Measurements from ENCODE around the gene DPF3.

DNA sequence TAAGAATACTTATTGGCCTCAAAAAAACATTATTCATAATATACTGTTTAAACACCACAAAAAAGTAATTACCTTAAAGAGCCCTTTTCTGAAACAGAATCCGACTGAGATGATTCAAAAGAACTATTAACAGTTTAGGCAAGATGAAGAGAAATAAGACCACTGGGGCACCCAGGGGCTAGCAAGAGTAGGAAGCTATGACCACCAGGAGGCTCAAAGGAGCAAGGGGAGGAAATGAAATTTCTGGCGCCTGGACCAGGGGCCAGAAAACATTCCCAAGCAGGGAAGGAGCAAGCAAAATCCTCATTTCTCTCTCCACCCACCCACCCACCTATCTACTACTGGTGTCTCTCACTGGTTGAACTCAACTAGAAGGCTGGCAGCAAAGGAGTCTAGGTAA lies 26.1 kb upstream of the DPF3 start:
- TF ChIP-seq, protein P1, sequence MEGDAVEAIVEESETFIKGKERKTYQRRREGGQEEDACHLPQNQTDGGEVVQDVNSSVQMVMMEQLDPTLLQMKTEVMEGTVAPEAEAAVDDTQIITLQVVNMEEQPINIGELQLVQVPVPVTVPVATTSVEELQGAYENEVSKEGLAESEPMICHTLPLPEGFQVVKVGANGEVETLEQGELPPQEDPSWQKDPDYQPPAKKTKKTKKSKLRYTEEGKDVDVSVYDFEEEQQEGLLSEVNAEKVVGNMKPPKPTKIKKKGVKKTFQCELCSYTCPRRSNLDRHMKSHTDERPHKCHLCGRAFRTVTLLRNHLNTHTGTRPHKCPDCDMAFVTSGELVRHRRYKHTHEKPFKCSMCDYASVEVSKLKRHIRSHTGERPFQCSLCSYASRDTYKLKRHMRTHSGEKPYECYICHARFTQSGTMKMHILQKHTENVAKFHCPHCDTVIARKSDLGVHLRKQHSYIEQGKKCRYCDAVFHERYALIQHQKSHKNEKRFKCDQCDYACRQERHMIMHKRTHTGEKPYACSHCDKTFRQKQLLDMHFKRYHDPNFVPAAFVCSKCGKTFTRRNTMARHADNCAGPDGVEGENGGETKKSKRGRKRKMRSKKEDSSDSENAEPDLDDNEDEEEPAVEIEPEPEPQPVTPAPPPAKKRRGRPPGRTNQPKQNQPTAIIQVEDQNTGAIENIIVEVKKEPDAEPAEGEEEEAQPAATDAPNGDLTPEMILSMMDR (IDR thresholded peaks at IDR 0.05), result no peak
- TF ChIP-seq RELA (CRISPR knock-in tag; IDR thresholded peaks at IDR 0.05; ENCODE audit: borderline replicate concordance) (no peak), NFYB (CRISPR knock-in tag; conservative IDR thresholded peaks at IDR 0.05; ENCODE audit: low read depth) (no peak), CREM (CRISPR knock-in tag; IDR thresholded peaks at IDR 0.05) (no peak), SMAD4 (CRISPR knock-in tag; IDR thresholded peaks at IDR 0.05) (no peak), GTF2I (CRISPR knock-in tag; conservative IDR thresholded peaks at IDR 0.05) (no peak)
- TF ChIP-seq, protein P2, sequence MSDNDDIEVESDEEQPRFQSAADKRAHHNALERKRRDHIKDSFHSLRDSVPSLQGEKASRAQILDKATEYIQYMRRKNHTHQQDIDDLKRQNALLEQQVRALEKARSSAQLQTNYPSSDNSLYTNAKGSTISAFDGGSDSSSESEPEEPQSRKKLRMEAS (CRISPR knock-in tag; IDR thresholded peaks at IDR 0.05), result no peak
- TF ChIP-seq, protein P3, sequence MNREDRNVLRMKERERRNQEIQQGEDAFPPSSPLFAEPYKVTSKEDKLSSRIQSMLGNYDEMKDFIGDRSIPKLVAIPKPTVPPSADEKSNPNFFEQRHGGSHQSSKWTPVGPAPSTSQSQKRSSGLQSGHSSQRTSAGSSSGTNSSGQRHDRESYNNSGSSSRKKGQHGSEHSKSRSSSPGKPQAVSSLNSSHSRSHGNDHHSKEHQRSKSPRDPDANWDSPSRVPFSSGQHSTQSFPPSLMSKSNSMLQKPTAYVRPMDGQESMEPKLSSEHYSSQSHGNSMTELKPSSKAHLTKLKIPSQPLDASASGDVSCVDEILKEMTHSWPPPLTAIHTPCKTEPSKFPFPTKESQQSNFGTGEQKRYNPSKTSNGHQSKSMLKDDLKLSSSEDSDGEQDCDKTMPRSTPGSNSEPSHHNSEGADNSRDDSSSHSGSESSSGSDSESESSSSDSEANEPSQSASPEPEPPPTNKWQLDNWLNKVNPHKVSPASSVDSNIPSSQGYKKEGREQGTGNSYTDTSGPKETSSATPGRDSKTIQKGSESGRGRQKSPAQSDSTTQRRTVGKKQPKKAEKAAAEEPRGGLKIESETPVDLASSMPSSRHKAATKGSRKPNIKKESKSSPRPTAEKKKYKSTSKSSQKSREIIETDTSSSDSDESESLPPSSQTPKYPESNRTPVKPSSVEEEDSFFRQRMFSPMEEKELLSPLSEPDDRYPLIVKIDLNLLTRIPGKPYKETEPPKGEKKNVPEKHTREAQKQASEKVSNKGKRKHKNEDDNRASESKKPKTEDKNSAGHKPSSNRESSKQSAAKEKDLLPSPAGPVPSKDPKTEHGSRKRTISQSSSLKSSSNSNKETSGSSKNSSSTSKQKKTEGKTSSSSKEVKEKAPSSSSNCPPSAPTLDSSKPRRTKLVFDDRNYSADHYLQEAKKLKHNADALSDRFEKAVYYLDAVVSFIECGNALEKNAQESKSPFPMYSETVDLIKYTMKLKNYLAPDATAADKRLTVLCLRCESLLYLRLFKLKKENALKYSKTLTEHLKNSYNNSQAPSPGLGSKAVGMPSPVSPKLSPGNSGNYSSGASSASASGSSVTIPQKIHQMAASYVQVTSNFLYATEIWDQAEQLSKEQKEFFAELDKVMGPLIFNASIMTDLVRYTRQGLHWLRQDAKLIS (CRISPR knock-in tag; IDR thresholded peaks at IDR 0.05; ENCODE audit: borderline replicate concordance), result no peak
- TF ChIP-seq, protein P4, sequence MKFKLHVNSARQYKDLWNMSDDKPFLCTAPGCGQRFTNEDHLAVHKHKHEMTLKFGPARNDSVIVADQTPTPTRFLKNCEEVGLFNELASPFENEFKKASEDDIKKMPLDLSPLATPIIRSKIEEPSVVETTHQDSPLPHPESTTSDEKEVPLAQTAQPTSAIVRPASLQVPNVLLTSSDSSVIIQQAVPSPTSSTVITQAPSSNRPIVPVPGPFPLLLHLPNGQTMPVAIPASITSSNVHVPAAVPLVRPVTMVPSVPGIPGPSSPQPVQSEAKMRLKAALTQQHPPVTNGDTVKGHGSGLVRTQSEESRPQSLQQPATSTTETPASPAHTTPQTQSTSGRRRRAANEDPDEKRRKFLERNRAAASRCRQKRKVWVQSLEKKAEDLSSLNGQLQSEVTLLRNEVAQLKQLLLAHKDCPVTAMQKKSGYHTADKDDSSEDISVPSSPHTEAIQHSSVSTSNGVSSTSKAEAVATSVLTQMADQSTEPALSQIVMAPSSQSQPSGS (CRISPR knock-in tag; IDR thresholded peaks at IDR 0.05; ENCODE audit: borderline replicate concordance, low read depth), result no peak
